Measurements from ENCODE around the gene COL4A4.

GRCh38 chr2:227148106-227148505, 15.9 kb downstream of the COL4A4 start:
- TF ChIP-seq REPIN1 (tag by site-specific recombination; IDR thresholded peaks at IDR 0.05; ENCODE audit: low read depth) (no peak), CTCF (tag by site-specific recombination; IDR thresholded peaks at IDR 0.05) (no peak), ZBTB21 (tag by site-specific recombination; IDR thresholded peaks at IDR 0.05) (no peak), YY1 (tag by site-specific recombination; IDR thresholded peaks at IDR 0.05) (no peak), ZNF354C (tag by site-specific recombination; IDR thresholded peaks at IDR 0.05; ENCODE audit: borderline replicate concordance, low read depth) (no peak)

All from HEK293 (cell line).